ENCODE results near the gene USP48. TPM values are rescaled to one million over a fixed set of nuclear protein-coding genes. Genes with fewer than 3 reads are reported as not detected.

The USP48 gene
- polyA plus RNA-seq, 2 of the 4 experiments (the other 2 are of a cell fraction): 22.8 to 27.4 TPM

- ATAC-seq: no peak
- 59% methylated on average over 4 of the region's 4 CpGs for WGBS (ENCODE audit: missing lambda C conversion rate)
- Histone ChIP-seq H3K9me3 (no peaks in the 10 kb centered on the region), H3K4me2 (no peak overlapping the region), H3K4me1 (peaks cover 27% of the 10 kb centered on the region), H3K4me3 (no peak overlapping the region), H3K27ac (no peak overlapping the region)
- ChIA-PET POLR2A (no interaction called here), CTCF (interaction anchor here (5.7 kb wide), 1 partner anchor 10 kb away, joined by 29 read pairs; no protein-coding TSS in a partner anchor)
- DNase-seq (ENCODE audit: low read depth in 1 of 2, low spot score in 1 of 2): no peak
- TF ChIP-seq KDM5A (IDR thresholded peaks at IDR 0.05): no peak
- no peak for TF ChIP-seq HEYL (CRISPR knock-in tag; IDR thresholded peaks at IDR 0.05)
- TF ChIP-seq JUNB (IDR thresholded peaks at IDR 0.05): no peak
- TF ChIP-seq NPAS2 (CRISPR knock-in tag; IDR thresholded peaks at IDR 0.05; ENCODE audit: borderline replicate concordance): no peak
- TF ChIP-seq MAZ (IDR thresholded peaks at IDR 0.05; ENCODE audit: borderline replicate concordance, low read depth, low read length): no peak
- no peak for TF ChIP-seq NFE2L2 (conservative IDR thresholded peaks at IDR 0.05; ENCODE audit: low read length)
- TF ChIP-seq FOXS1 (CRISPR knock-in tag; IDR thresholded peaks at IDR 0.05): no peak
- TF ChIP-seq POLR2A (IDR thresholded peaks at IDR 0.05; ENCODE audit: low read length): no peak
- no peak for TF ChIP-seq ZNF302 (CRISPR knock-in tag; IDR thresholded peaks at IDR 0.05)
- no peak for TF ChIP-seq EHF (CRISPR knock-in tag; IDR thresholded peaks at IDR 0.05)
- no peak for TF ChIP-seq ZFP36 (IDR thresholded peaks at IDR 0.05; ENCODE audit: borderline replicate concordance, partially characterized antibody)
- TF ChIP-seq SMC3 (IDR thresholded peaks at IDR 0.05): no peak
- FAIRE-seq: no peak
These were observed 134.6 kb downstream of the USP48 start for GRCh38 chr1:21648352-21648730.

DNA sequence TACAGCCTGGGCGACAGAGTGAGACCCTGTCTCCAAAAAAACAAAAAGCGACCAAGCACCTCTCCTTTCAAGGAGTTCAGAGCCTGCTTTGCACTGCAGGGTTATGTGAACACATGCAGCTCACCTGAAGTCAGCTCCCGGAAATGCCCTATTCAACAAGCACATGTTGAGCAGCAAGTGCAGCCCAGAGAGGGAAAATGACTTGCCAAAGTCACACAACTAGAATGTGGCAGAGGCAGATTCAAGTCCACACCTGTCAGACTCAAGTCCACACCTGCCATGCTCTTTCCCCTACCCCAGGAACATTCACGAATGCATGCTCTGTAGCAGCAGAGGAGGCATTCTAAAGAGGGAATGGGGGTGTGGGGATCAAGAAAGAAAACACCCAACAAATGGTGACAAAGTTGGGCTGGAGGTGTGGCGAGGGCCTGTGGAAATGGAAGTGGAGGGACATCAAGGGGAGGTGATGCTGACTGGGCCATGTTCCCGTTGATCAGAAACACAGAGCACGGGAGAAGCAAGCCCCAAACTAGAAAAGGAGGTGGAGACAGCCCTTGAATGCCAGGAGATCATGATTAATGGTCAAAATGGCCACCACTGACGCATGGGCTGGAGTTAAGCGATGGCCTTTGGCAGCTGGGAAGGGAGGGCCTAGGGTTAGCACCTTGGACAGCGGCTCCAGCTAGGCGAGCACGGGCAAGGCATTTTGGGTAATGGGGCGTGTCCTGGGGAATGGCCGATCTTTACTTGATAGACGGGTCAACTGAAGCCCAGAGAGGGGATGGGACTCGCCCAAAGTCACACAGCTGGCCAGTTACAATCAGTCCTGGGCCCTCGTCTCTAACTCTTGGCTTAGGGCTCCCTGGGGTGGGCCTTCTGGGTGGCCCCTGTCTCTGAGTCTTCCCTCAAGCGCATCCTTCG is 135.3 kb downstream of the USP48 start:
- no peak for FAIRE-seq

More for the DNA sequence above, 135.3 kb downstream of the USP48 start:
- TF ChIP-seq MAZ (IDR thresholded peaks at IDR 0.05; ENCODE audit: borderline replicate concordance, low read depth, low read length) (no peak), JUN (IDR thresholded peaks at IDR 0.05) (no peak), ATOH8 (CRISPR knock-in tag; IDR thresholded peaks at IDR 0.05; ENCODE audit: low read depth) (no peak), HES2 (IDR thresholded peaks at IDR 0.05) (no peak), ZFP36 (IDR thresholded peaks at IDR 0.05; ENCODE audit: borderline replicate concordance, partially characterized antibody) (peak; percentile 56), HOXB13 (CRISPR knock-in tag; IDR thresholded peaks at IDR 0.05; ENCODE audit: low read depth) (no peak), REST (IDR thresholded peaks at IDR 0.05) (peak; percentile 93), ESRRA (IDR thresholded peaks at IDR 0.05; ENCODE audit: borderline replicate concordance, low read length) (no peak), ZNF302 (CRISPR knock-in tag; IDR thresholded peaks at IDR 0.05) (no peak), CHD2 (IDR thresholded peaks at IDR 0.05; ENCODE audit: low read length, partially characterized antibody) (no peak), BHLHE40 (IDR thresholded peaks at IDR 0.05; ENCODE audit: low read depth, low read length) (no peak), EHMT2 (IDR thresholded peaks at IDR 0.05; ENCODE audit: low read depth) (0 out of 2 replicates have a peak, but pooled peaks have one; percentile 38), POLR2AphosphoS2 (conservative IDR thresholded peaks at IDR 0.05; ENCODE audit: low read length) (no peak), HOXB5 (CRISPR knock-in tag; IDR thresholded peaks at IDR 0.05) (peak; percentile 96), CHD4 (IDR thresholded peaks at IDR 0.05; ENCODE audit: borderline replicate concordance) (no peak), EP300 (IDR thresholded peaks at IDR 0.05) (no peak)
- DNase-seq (ENCODE audit: low read depth in 1 of 2, low spot score in 1 of 2) (peak in 1 of 2 experiments; percentile 55), ATAC-seq (peak in 1 of 2 experiments; percentile 78; a peak in 3 of 6 replicates)
- no peak overlapping the region for H3K4me2 ChIP-seq
- POLR2A ChIA-PET: no interaction called here
- CTCF ChIA-PET: interaction anchor here (5.7 kb wide), 1 partner anchor 11 kb away, joined by 29 read pairs; no protein-coding TSS in a partner anchor
- no peak overlapping the region for H3K27ac ChIP-seq
- no peaks in the 10 kb centered on the region for H3K9me3 ChIP-seq
- 59% methylated on average over 17 of the region's 19 CpGs for WGBS (ENCODE audit: missing lambda C conversion rate)
- H3K4me1 ChIP-seq: peaks cover 20% of the 10 kb centered on the region
- H3K4me3 ChIP-seq: no peak overlapping the region
